ENCODE results near the gene SEMA7A. TPM values are rescaled to one million over a fixed set of nuclear protein-coding genes. Genes with fewer than 3 reads are reported as not detected.

SEMA7A gene
- polyA plus RNA-seq, 1 of the 3 experiments (the other 2 are of a cell fraction), result 1.3 TPM

DNA sequence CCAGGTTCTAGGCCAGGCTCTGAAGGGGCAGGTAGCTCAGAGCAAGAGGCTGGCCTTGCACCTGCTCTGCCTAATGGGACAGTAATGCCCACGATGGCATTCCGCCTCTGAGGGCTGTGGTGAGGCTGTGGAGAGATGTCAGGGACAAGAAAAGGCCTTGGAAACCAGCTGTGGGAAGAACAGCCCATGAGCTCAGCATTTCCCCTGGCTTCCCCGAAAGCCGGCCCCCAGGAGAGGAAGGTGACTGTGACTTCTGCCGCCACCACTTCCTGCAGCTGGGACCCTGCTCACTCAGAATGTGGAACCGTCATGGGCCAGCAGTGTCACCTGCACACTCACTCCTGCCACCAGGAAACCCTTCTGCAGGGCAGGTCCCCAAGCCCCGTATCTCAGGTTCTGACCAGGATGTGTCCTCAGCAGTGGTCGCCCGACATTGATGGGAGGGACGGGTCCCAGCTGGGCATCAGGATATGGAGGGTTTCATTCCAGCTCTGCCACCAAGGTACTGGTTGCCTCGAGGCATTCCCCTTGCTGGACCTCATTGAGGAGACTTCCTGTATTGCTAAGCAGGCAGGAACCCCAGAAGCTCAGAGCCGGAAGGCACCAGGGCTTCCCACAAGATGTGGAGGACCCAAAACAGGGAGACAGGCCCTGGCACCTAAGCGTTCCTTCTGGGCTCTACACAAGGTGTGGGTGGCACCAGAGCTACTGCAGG is 30.7 kb downstream of the SEMA7A start:
- no peak for TF ChIP-seq RCOR1 (IDR thresholded peaks at IDR 0.05; ENCODE audit: low read length)
- TF ChIP-seq TAF1 (IDR thresholded peaks at IDR 0.05; ENCODE audit: borderline replicate concordance, low read depth, low read length), result no peak
- TF ChIP-seq RXRA (IDR thresholded peaks at IDR 0.05; ENCODE audit: borderline replicate concordance, low read depth), result no peak
- no peak for TF ChIP-seq SIN3A (IDR thresholded peaks at IDR 0.05; ENCODE audit: borderline replicate concordance, low read depth, low read length)
- TF ChIP-seq, protein P1, sequence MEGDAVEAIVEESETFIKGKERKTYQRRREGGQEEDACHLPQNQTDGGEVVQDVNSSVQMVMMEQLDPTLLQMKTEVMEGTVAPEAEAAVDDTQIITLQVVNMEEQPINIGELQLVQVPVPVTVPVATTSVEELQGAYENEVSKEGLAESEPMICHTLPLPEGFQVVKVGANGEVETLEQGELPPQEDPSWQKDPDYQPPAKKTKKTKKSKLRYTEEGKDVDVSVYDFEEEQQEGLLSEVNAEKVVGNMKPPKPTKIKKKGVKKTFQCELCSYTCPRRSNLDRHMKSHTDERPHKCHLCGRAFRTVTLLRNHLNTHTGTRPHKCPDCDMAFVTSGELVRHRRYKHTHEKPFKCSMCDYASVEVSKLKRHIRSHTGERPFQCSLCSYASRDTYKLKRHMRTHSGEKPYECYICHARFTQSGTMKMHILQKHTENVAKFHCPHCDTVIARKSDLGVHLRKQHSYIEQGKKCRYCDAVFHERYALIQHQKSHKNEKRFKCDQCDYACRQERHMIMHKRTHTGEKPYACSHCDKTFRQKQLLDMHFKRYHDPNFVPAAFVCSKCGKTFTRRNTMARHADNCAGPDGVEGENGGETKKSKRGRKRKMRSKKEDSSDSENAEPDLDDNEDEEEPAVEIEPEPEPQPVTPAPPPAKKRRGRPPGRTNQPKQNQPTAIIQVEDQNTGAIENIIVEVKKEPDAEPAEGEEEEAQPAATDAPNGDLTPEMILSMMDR (IDR thresholded peaks at IDR 0.05), result no peak
- TF ChIP-seq MEF2A (IDR thresholded peaks at IDR 0.05; ENCODE audit: borderline replicate concordance, low read depth), result no peak
- no peak for TF ChIP-seq FOSL2 (IDR thresholded peaks at IDR 0.05; ENCODE audit: borderline replicate concordance, low read depth)
- no peak for TF ChIP-seq MXI1 (IDR thresholded peaks at IDR 0.05; ENCODE audit: low read depth, low read length)
- TF ChIP-seq, protein P2, sequence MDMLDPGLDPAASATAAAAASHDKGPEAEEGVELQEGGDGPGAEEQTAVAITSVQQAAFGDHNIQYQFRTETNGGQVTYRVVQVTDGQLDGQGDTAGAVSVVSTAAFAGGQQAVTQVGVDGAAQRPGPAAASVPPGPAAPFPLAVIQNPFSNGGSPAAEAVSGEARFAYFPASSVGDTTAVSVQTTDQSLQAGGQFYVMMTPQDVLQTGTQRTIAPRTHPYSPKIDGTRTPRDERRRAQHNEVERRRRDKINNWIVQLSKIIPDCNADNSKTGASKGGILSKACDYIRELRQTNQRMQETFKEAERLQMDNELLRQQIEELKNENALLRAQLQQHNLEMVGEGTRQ (IDR thresholded peaks at IDR 0.05; ENCODE audit: borderline replicate concordance, low read depth, low read length), result no peak
- Histone ChIP-seq H3K9me2 (no peaks in the 10 kb centered on the region), H3K9ac (no peak overlapping the region), H3K79me2 (ENCODE audit: insufficient read depth) (no peaks in the 10 kb centered on the region), H3F3A (replicated peaks; ENCODE audit: insufficient read depth) (peaks cover 7% of the 10 kb centered on the region), H3K27ac (ENCODE audit: low read depth in 2 of 2, low read length in 1 of 2) (no peak overlapping the region), H4K20me1 (ENCODE audit: insufficient read depth) (no peaks in the 10 kb centered on the region), H3K36me3 (replicated peaks in 1 of 2; ENCODE audit: control insufficient read depth in 1 of 2, insufficient read depth in 2 of 2, low read length in 1 of 2) (no peaks in the 10 kb centered on the region), H3K27me3 (ENCODE audit: insufficient read depth) (no peaks in the 10 kb centered on the region), H2AFZ (ENCODE audit: low read depth) (no peak overlapping the region), H3K4me2 (no peak overlapping the region), H3K4me1 (ENCODE audit: control insufficient read depth in 1 of 2, insufficient read depth in 2 of 2, low read depth in 1 of 2, low read length in 1 of 2) (peaks cover 0 to 12% of the 10 kb centered on the region in 2 experiments; a peak in 2 of 4 replicates), H3K9me3 (no peaks in the 10 kb centered on the region), H3K4me3 (ENCODE audit: low read depth in 2 of 2, low read length in 1 of 2) (no peak overlapping the region)
- ChIA-PET CTCF (interaction anchor here (1.0 to 1.7 kb wide), 4 partner anchors 21 to 36 kb away, joined by 3 to 7 read pairs (median 4); no protein-coding TSS in a partner anchor), POLR2A (no interaction called here)
- DNase-seq, result no peak
- WGBS (ENCODE audit: low lambda C conversion rate), result 76% methylated on average over 5 of the region's 13 CpGs

DNA sequence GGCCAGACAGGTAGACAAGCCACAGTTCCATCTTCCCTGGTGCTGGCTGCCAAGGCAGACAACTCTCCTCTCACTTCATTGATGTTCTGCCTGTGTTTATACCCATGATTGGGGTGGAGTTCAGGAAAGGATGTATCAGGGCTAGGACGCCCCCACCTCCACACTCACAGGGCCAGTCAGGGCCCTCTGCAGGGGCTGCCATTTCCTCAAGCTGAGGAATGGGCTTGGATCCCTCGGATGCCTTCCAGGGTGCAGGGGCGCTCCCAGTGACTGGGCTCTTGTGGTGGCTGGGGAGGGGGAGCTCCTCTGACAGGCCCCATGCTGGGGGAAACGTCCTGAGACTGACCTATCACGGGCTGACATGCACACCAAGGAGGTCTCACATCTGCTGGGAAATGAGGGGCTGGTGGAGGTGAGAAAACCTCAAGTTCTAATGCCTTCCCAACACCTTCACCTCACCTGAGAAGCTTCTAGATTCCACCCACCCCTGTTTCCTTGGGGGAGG is 31.4 kb downstream of the SEMA7A start:
- POLR2A ChIA-PET, result no interaction called here
- TF ChIP-seq MXI1 (IDR thresholded peaks at IDR 0.05; ENCODE audit: low read depth, low read length), result no peak
- TF ChIP-seq ELF1 (IDR thresholded peaks at IDR 0.05), result no peak
- TF ChIP-seq NRF1 (IDR thresholded peaks at IDR 0.05; ENCODE audit: low read depth, low read length), result no peak
- TF ChIP-seq, protein P3, sequence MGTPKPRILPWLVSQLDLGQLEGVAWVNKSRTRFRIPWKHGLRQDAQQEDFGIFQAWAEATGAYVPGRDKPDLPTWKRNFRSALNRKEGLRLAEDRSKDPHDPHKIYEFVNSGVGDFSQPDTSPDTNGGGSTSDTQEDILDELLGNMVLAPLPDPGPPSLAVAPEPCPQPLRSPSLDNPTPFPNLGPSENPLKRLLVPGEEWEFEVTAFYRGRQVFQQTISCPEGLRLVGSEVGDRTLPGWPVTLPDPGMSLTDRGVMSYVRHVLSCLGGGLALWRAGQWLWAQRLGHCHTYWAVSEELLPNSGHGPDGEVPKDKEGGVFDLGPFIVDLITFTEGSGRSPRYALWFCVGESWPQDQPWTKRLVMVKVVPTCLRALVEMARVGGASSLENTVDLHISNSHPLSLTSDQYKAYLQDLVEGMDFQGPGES (IDR thresholded peaks at IDR 0.05; ENCODE audit: low read depth, low read length), result no peak
- TF ChIP-seq GABPA (IDR thresholded peaks at IDR 0.05; ENCODE audit: low read depth), result no peak
- TF ChIP-seq RFX5 (IDR thresholded peaks at IDR 0.05; ENCODE audit: low read length), result no peak
- TF ChIP-seq TAF1 (IDR thresholded peaks at IDR 0.05; ENCODE audit: borderline replicate concordance, low read depth, low read length), result no peak
- TF ChIP-seq RAD21 (IDR thresholded peaks at IDR 0.05; ENCODE audit: low read length), result no peak
- no peak for TF ChIP-seq NFIC (IDR thresholded peaks at IDR 0.05; ENCODE audit: borderline replicate concordance)
- TF ChIP-seq TCF12 (IDR thresholded peaks at IDR 0.05), result no peak
- TF ChIP-seq, protein P2 (IDR thresholded peaks at IDR 0.05; ENCODE audit: borderline replicate concordance, low read depth, low read length), result no peak
- TF ChIP-seq, protein P4, sequence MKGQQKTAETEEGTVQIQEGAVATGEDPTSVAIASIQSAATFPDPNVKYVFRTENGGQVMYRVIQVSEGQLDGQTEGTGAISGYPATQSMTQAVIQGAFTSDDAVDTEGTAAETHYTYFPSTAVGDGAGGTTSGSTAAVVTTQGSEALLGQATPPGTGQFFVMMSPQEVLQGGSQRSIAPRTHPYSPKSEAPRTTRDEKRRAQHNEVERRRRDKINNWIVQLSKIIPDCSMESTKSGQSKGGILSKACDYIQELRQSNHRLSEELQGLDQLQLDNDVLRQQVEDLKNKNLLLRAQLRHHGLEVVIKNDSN (IDR thresholded peaks at IDR 0.05; ENCODE audit: borderline replicate concordance, low read depth), result no peak

More for the DNA sequence above, 31.4 kb downstream of the SEMA7A start:
- no peak for DNase-seq
- no peaks in the 10 kb centered on the region for H3K9me3 ChIP-seq
- 43% methylated on average over 1 of the region's 5 CpGs for WGBS (ENCODE audit: low lambda C conversion rate)
- no peak overlapping the region for H2AFZ ChIP-seq (ENCODE audit: low read depth)
- H3K4me3 ChIP-seq (ENCODE audit: low read depth in 2 of 2, low read length in 1 of 2), result no peak overlapping the region
- H3K79me2 ChIP-seq (ENCODE audit: insufficient read depth), result no peaks in the 10 kb centered on the region
- CTCF ChIA-PET, result interaction anchor here (1.2 to 1.7 kb wide), 2 partner anchors 20 to 28 kb away, joined by 3 to 7 read pairs; no protein-coding TSS in a partner anchor
- no peak overlapping the region for H3K9ac ChIP-seq
- no peak overlapping the region for H3K4me2 ChIP-seq
- H4K20me1 ChIP-seq (ENCODE audit: insufficient read depth), result no peaks in the 10 kb centered on the region
- H3K9me2 ChIP-seq, result no peaks in the 10 kb centered on the region
- H3K27me3 ChIP-seq (ENCODE audit: insufficient read depth), result no peaks in the 10 kb centered on the region
- peaks cover 0 to 9% of the 10 kb centered on the region in 2 experiments; a peak in 2 of 4 replicates for H3K4me1 ChIP-seq (ENCODE audit: control insufficient read depth in 1 of 2, insufficient read depth in 2 of 2, low read depth in 1 of 2, low read length in 1 of 2)
- H3K27ac ChIP-seq (ENCODE audit: low read depth in 2 of 2, low read length in 1 of 2), result no peak overlapping the region
- H3K36me3 ChIP-seq (replicated peaks in 1 of 2; ENCODE audit: control insufficient read depth in 1 of 2, insufficient read depth in 2 of 2, low read length in 1 of 2), result no peaks in the 10 kb centered on the region
- peaks cover 7% of the 10 kb centered on the region for H3F3A ChIP-seq (replicated peaks; ENCODE audit: insufficient read depth)
